HG03196 (cell line): ENCODE measurements around the gene TAGLN3.
"Not testable (repeated sequence)": the region's sequence is repeated elsewhere in the genome, so short reads cannot be mapped to it uniquely, and the experiment has no call there.

Experiments used
- ATAC-seq: cut with Tn5 transposase; IDR thresholded peaks from one replicate; pipeline ENCODE4 v1.9.1; 2021; ENCODE audit not compliant: unreplicated experiment

The TAGLN3 gene

GRCh38 chr3:112007633-112008032 is 8.9 kb downstream of the TAGLN3 start:
- no peak for ATAC-seq

- ATAC-seq, result no peak
These were observed 10.9 kb downstream of the TAGLN3 start for GRCh38 chr3:112009670-112010069.

GRCh38 chr3:112010636-112011035 is 11.9 kb downstream of the TAGLN3 start:
- ATAC-seq, result no peak

- ATAC-seq, result no peak
These were observed 12.7 kb downstream of the TAGLN3 start for GRCh38 chr3:112011376-112011940.

GRCh38 chr3:112012205-112012992 is 13.7 kb downstream of the TAGLN3 start:
- ATAC-seq, result no peak

- ATAC-seq, result peak; percentile 74
These were observed 14.5 kb downstream of the TAGLN3 start for GRCh38 chr3:112013058-112013783.

GRCh38 chr3:112013784-112014143 is 15.0 kb downstream of the TAGLN3 start:
- ATAC-seq, result no peak

GRCh38 chr3:112017091-112017490 is 18.4 kb downstream of the TAGLN3 start:
- no peak for ATAC-seq

- no peak for ATAC-seq
These were observed 20.0 kb downstream of the TAGLN3 start for GRCh38 chr3:112018712-112019111.

GRCh38 chr3:112019716-112020115 is 21.0 kb downstream of the TAGLN3 start:
- no peak for ATAC-seq

GRCh38 chr3:112020674-112021085 is 22.0 kb downstream of the TAGLN3 start:
- no peak for ATAC-seq

- no peak for ATAC-seq
These were observed 28.4 kb downstream of the TAGLN3 start for GRCh38 chr3:112027142-112027541.

- ATAC-seq, result no peak
These were observed 29.1 kb downstream of the TAGLN3 start for GRCh38 chr3:112027826-112028225.

GRCh38 chr3:112030901-112031300 is 32.2 kb downstream of the TAGLN3 start:
- ATAC-seq, result no peak

- ATAC-seq, result no peak
These were observed 33.5 kb downstream of the TAGLN3 start for GRCh38 chr3:112032098-112032731.

GRCh38 chr3:112034436-112034835 is 35.7 kb downstream of the TAGLN3 start, which contains the start of gene TMPRSS7:
Gene TMPRSS7, plus strand, starts transcription at chr3:112034736. Its CDS starts 110 bp downstream, at chr3:112034846.
- ATAC-seq, result no peak

- ATAC-seq, result no peak
These were observed 36.5 kb downstream of the TAGLN3 start for GRCh38 chr3:112035241-112035640.

- ATAC-seq, result not testable (repeated sequence)
These were observed 38.5 kb downstream of the TAGLN3 start for GRCh38 chr3:112037194-112037593.

- ATAC-seq, result no peak
These were observed 40.1 kb downstream of the TAGLN3 start for GRCh38 chr3:112038863-112039262.

- no peak for ATAC-seq
These were observed 42.6 kb downstream of the TAGLN3 start for GRCh38 chr3:112041321-112041720.

- ATAC-seq, result no peak
These were observed 44.1 kb downstream of the TAGLN3 start for GRCh38 chr3:112042842-112043280.
